NCI-H1417 (cell line): ENCODE measurements around the gene STPG4.
A peak's percentile ranks its signal among the peaks of the same experiment; 100 is the strongest.

ENCODE experiments used
- DNase-seq, 3 experiments: peaks; one replicate each; lab custom pipeline; 2025; lab: John Stamatoyannopoulos, UW

STPG4 gene

DNA sequence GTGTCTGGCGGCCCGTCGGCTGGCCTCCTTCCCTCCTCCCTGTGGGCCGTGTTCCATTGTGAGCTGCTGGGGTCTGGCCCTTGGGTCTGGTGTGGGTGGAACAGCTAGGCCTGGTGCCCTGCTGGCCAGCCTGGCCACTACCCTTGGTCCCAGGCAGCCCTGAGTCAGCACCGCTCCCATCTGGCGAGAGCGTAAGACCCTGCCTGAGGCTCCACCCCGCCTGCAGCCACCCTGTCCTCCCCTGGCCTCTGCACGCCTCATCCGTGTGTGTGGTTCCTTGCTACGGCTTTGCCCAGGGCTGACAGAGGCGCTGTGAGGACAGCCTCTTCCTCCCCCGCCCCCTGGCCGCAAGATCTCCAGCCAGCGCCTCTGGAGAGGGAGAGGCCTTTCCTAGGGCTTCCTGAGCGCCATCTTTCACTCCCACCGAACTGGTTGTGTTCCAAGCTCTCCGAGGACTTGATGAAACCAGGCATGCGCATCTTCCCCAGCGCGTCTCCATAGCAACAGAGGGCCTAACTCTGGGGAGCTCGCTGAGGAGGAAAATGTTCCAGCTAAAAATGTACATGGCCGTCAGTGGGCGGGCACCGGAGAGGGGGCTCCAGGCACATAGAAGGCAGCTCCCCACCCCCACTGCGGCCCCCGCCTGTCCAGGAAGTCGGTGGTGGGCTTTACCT lies 83.0 kb downstream of the STPG4 start:
- peak in 1 of 3 experiments; percentile 13 for DNase-seq

GRCh38 chr2:47070920-47071824 lies 83.9 kb downstream of the STPG4 start:
- no peak for DNase-seq

DNA sequence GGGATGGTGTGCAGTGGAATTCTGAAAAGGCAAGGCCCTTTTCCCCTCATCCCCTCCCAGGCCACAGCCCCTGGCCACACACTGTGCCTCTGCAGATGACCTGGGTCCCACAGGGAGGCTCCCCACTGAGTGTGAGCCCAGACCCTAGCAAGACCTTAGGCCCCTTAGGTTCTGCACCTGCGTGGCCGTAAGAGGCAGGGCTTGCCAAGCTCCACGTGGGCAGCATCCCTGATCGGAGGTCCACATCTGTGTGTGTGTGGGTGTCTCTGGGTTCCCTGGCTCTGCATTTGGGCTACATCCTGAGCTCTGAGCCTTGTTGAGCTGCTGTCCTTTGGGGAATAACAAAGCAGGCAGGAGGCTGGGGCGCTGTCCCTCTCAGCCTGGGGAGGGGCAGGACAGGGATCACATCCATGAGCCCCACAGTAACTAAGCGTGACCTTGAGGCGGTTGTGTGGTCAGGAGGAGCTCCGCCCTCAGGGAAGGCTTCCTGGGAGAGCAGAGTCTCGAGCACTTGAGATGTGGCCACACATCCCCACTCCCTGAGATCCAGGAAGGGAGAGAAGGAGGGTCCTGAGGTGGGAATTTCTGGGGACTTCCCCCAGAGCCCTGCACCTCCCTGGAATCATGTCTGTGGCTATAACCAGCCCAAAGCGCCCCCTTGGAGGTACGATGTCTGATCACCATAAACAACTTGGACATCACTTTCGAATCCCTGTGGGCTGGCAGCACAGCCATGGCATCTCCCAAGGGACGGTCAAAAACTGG lies 84.8 kb downstream of the STPG4 start:
- DNase-seq: no peak

DNA sequence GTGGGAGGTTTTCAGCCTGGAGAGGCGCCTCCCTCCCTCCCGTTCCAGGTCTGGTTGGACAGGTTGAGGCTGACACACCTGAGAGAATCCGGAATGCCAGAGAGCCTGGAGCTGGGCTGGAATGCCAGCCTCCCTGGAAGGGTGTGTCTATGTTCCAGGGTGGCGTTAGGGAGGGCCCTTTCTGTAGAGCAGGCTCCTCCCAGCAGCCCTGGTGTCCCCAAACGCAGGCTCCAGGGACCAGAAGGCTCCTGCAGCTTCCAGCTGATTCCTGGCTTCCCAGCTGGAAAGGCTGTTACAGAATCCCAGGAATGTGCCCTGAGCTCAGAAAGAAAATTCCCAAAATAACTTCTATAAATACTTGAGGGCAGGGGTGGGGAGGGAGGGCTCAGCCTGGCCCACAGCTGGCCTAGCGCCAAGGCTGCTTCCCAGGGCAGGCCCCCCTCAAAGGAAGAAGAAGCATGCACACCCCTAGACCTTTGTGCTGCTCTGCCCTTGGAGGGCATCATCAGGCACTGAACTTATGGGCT lies 85.4 kb downstream of the STPG4 start:
- DNase-seq: no peak

DNA sequence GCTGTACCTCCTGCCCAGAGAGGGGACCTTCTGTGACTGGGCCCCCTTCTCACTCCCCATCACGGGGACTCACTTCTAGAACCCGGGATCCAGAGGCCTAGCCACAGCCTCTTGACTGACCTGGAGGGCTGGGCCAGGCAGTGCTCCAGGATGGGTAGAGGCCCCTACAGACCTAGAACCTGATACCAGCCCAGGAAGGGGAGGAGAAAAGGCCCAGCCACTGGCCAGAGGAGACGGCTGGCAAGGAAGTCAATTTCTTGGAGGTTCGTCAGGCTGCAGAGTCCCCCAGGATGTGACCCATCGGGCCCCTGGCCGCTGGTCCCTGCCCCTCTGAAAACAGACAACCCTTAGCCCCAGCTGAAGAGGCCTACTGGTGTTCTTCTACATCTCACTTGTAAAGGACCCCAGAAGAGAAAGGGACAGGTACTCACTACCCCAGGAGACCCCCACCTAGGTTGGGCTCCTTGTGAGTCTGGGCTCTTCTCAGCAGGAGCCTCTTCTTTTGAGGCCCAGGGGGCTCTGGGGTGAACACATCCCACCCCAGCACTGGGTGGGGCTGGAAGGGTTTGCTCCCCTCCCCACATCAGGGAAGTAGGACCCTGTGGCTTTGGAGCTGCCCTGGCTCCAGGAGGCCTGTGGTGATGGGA lies 86.0 kb downstream of the STPG4 start:
- no peak for DNase-seq

GRCh38 chr2:47067788-47068407 lies 87.2 kb downstream of the STPG4 start:
- no peak for DNase-seq

GRCh38 chr2:47065771-47066380 lies 89.2 kb downstream of the STPG4 start:
- DNase-seq: no peak

GRCh38 chr2:47065343-47065742 lies 89.8 kb downstream of the STPG4 start:
- DNase-seq: no peak

- no peak for DNase-seq
Measured at GRCh38 chr2:47064106-47064505, 91.0 kb downstream of the STPG4 start.

- no peak for DNase-seq
Measured at GRCh38 chr2:47063538-47063930, 91.6 kb downstream of the STPG4 start.

- DNase-seq: peak in 1 of 3 experiments; percentile 21
Measured at GRCh38 chr2:47062681-47063537, 92.2 kb downstream of the STPG4 start.

DNA sequence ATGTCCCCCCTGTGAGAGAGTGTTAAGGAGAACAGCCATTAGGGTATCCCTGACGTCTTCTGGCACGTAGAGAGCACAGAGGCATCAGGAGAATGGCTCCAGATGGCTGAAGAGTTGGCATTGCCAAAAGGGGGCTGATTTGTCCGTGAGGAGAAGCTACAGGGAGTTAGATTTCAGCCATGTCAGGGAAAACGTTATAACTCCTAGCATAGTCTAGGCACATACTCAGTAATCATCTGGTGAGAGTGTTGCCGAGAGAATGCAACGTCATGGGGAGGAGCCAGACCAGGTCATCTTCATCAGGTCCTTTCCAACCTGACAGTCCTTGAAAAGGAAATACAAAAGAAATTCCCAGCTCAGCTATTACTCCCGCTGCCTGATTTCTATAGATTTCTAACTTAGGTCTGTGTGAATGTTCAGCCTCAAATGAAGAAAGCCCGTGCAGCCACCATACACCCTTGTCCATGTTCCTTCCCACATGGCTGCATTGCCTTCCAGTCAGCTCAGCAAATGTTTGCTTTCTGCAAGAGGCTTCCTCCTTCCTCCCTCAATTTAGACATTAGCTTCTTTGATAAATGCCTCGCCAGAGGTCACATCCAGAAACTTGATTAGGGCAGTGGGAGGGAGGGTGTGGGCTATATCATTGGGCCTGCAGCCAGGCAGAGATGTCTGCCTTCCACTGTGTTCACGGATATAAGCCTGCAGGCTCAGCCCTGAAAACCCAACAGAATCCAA lies 93.0 kb downstream of the STPG4 start:
- peak in 1 of 3 experiments; percentile 27 for DNase-seq

DNA sequence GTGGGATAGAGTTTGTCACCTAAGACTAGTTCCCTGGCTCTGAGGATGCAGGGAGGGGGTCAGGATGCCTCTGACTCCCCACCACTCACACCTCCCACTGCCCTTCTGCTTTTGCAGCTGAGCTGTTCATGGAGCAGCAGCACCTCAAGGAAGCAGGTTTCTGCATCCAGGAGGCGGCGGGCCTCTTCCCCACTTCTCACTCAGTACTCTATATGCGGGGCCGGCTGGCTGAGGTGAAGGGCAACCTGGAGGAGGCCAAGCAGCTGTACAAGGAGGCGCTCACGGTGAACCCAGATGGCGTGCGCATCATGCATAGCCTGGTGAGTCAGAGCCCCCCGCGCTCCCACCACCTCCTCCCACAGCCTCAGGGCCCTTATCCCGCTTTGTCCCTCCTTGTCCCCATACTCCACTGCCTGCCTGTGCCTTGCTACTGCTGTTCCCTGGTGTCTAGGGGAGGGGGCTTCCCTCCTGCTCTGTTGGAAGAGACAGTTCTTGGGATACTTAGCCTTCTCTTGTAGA lies 94.4 kb downstream of the STPG4 start:
- no peak for DNase-seq

DNA sequence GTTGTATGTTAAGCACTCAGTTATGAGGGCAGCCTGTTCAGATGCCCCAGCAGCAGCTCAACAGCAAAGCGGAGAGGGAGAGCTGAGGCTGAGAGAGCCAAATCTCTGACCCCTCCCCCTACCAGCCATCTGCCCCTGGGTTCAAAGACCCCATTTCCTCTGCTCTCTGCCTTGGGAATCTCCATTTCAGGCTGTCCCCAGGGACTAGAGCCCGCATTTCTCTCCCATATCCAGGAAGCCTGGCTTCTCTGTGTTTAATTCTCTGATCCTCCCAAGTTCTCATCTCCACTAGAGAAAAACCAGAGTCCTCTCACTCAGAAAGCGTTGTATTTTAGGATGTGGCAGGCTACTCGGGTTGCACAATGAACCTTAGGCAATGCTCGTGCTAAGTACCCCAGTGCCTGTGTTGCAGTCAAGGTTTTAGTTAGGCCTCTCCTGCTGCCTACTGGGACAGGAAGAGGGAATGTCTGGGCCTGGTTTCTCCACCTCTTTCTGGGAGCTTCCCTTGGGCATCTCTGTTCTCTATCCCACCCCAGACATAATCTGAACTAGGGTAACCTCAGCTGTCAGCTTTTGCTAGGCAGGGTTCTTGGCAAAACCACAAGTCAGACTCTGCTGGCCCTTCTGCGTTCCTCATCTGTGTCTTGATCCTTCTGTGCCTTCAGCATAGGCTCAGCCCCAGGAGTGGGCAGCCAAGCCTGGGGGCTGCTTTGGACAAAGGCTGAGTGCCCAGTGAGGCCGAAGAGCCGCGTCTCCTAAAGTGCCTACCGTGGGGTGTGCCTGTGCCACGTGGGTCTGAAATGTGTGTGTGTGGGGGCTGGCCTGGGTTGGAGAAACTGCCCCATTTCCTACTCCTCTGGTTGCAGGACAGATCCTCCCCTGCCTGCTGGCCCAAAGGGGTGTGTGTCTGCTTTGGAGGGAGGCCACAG lies 96.8 kb downstream of the STPG4 start:
- DNase-seq: no peak

GRCh38 chr2:47057687-47058002 lies 97.5 kb downstream of the STPG4 start:
- no peak for DNase-seq

DNA sequence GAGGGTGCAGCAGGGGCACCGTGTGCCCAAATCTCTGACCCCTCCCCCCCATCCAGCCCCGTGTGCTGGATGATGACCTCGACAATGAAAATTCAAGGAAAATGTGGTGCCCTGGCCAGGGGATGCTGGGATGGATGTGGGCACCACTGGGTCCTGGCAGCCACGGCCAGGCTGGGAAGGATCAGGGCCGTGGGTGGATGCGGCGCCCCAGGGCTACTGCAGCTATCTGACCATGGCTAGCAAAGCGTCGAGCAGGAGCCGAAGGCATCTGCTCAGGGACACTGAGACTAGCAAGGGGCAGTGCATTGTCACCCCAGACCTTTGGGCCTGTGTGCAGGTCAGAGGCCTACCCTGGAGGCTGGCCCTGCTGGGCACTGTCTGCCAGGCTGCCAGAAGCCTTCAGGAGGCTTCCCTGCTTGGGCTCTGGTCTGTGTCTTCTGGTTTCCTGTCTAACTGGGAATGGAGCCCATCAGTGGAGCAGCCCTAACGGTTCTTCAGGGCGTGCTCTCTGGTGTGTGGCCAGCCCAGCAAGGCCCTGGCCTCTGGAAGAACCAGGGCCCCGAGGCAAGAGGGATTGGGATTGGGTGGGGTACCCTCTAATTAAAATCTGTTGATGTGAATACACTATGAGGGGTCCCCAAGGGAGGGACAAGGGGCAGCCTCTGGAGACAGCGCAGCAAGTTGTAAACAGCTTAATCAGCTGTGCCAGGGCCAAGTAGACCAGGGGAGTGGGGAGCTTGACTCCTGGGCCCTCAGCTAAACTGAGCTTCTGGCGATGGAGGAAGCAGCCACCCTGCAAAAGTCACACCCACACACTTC lies 98.0 kb downstream of the STPG4 start:
- no peak for DNase-seq

DNA sequence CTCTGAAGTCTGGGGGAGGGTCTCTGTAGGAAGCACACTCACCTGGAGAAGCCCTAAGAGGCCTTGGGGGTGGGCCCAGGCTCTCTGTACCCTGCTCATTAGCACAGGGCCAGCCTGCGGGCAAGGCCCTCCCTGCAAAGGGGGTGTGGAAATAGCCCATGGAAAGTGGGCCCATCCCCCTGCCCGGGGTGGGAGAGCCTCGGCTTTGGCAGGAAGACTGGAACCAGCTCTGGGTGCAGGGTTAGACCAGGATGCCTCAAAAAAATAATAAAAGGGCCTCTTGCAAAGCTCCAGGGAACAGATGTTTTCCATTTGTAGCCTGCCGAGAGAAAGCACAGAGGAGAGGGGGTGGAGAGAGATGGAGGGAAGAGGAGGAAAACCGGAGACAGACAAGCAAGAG lies 98.7 kb downstream of the STPG4 start:
- DNase-seq: no peak
